ENCODE data around the gene TH. TPM values are rescaled to one million over a fixed set of nuclear protein-coding genes. Genes with fewer than 3 reads are reported as not detected.

The TH gene
- total and polyA plus RNA-seq, 2 experiments from 2014 or later: 0.34 TPM; not detected in 1

DNA sequence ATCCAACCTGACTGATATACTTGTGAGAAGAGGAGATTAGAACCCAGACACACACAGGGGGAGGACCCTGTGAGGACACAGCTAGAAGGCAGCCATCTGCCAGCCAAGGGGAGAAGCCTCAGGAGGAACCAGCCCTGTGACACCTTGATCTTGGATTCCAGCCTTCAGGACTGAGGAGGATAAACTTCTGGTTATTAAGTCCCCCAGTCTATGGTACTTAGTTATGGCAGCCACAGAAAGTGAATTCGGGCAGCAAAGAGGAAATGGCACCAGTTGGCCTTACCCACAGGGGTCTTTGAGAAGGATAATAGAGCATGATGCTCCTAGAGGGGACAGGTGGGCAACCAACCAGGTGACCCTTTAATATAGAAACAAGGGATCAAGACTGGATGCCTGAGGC is 49.4 kb upstream of the TH start:
- Mint-ChIP-seq H3K9me3 (peaks cover 6% of the 10 kb centered on the region; the same call in 2 of the 3 replicates), H3K27ac (no peak overlapping the region), H3K36me3 (ENCODE audit: low read depth) (no peaks in the 10 kb centered on the region), H3K27me3 (ENCODE audit: insufficient read depth, low read depth, poor library complexity) (peaks cover 12% of the 10 kb centered on the region), H3K4me3 (no peak overlapping the region), H3K4me1 (peaks cover 29% of the 10 kb centered on the region)
- no peaks in the 10 kb centered on the region for H3F3A ChIP-seq (replicated peaks; ENCODE audit: low read depth)
- no peaks in the 10 kb centered on the region for H4K20me1 ChIP-seq (replicated peaks; ENCODE audit: insufficient read depth)
- H3K36me3 ChIP-seq (ENCODE audit: insufficient read depth): no peaks in the 10 kb centered on the region
- TF ChIP-seq, protein P1, sequence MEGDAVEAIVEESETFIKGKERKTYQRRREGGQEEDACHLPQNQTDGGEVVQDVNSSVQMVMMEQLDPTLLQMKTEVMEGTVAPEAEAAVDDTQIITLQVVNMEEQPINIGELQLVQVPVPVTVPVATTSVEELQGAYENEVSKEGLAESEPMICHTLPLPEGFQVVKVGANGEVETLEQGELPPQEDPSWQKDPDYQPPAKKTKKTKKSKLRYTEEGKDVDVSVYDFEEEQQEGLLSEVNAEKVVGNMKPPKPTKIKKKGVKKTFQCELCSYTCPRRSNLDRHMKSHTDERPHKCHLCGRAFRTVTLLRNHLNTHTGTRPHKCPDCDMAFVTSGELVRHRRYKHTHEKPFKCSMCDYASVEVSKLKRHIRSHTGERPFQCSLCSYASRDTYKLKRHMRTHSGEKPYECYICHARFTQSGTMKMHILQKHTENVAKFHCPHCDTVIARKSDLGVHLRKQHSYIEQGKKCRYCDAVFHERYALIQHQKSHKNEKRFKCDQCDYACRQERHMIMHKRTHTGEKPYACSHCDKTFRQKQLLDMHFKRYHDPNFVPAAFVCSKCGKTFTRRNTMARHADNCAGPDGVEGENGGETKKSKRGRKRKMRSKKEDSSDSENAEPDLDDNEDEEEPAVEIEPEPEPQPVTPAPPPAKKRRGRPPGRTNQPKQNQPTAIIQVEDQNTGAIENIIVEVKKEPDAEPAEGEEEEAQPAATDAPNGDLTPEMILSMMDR (conservative IDR thresholded peaks at IDR 0.05; ENCODE audit: low read depth in 2 of 2): no peak
- TF ChIP-seq EZH2 (IDR thresholded peaks at IDR 0.05; ENCODE audit: low read depth, unreplicated experiment) (no peak), CREB1 (CRISPR knock-in tag; IDR thresholded peaks at IDR 0.05; ENCODE audit: low read depth) (no peak), POLR2AphosphoS5 (IDR thresholded peaks at IDR 0.05; ENCODE audit: low read depth) (no peak), JUNB (IDR thresholded peaks at IDR 0.05; ENCODE audit: unreplicated experiment) (no peak), ZNF331 (CRISPR knock-in tag; IDR thresholded peaks at IDR 0.05; ENCODE audit: low read depth) (no peak), EZH2phosphoT487 (IDR thresholded peaks at IDR 0.05; ENCODE audit: unreplicated experiment) (no peak), ZNF114 (CRISPR knock-in tag; IDR thresholded peaks at IDR 0.05) (no peak), STAT1 (IDR thresholded peaks at IDR 0.05; ENCODE audit: unreplicated experiment) (no peak), NANOG (IDR thresholded peaks at IDR 0.05; ENCODE audit: borderline replicate concordance) (no peak)
- TF ChIP-seq, protein P2, sequence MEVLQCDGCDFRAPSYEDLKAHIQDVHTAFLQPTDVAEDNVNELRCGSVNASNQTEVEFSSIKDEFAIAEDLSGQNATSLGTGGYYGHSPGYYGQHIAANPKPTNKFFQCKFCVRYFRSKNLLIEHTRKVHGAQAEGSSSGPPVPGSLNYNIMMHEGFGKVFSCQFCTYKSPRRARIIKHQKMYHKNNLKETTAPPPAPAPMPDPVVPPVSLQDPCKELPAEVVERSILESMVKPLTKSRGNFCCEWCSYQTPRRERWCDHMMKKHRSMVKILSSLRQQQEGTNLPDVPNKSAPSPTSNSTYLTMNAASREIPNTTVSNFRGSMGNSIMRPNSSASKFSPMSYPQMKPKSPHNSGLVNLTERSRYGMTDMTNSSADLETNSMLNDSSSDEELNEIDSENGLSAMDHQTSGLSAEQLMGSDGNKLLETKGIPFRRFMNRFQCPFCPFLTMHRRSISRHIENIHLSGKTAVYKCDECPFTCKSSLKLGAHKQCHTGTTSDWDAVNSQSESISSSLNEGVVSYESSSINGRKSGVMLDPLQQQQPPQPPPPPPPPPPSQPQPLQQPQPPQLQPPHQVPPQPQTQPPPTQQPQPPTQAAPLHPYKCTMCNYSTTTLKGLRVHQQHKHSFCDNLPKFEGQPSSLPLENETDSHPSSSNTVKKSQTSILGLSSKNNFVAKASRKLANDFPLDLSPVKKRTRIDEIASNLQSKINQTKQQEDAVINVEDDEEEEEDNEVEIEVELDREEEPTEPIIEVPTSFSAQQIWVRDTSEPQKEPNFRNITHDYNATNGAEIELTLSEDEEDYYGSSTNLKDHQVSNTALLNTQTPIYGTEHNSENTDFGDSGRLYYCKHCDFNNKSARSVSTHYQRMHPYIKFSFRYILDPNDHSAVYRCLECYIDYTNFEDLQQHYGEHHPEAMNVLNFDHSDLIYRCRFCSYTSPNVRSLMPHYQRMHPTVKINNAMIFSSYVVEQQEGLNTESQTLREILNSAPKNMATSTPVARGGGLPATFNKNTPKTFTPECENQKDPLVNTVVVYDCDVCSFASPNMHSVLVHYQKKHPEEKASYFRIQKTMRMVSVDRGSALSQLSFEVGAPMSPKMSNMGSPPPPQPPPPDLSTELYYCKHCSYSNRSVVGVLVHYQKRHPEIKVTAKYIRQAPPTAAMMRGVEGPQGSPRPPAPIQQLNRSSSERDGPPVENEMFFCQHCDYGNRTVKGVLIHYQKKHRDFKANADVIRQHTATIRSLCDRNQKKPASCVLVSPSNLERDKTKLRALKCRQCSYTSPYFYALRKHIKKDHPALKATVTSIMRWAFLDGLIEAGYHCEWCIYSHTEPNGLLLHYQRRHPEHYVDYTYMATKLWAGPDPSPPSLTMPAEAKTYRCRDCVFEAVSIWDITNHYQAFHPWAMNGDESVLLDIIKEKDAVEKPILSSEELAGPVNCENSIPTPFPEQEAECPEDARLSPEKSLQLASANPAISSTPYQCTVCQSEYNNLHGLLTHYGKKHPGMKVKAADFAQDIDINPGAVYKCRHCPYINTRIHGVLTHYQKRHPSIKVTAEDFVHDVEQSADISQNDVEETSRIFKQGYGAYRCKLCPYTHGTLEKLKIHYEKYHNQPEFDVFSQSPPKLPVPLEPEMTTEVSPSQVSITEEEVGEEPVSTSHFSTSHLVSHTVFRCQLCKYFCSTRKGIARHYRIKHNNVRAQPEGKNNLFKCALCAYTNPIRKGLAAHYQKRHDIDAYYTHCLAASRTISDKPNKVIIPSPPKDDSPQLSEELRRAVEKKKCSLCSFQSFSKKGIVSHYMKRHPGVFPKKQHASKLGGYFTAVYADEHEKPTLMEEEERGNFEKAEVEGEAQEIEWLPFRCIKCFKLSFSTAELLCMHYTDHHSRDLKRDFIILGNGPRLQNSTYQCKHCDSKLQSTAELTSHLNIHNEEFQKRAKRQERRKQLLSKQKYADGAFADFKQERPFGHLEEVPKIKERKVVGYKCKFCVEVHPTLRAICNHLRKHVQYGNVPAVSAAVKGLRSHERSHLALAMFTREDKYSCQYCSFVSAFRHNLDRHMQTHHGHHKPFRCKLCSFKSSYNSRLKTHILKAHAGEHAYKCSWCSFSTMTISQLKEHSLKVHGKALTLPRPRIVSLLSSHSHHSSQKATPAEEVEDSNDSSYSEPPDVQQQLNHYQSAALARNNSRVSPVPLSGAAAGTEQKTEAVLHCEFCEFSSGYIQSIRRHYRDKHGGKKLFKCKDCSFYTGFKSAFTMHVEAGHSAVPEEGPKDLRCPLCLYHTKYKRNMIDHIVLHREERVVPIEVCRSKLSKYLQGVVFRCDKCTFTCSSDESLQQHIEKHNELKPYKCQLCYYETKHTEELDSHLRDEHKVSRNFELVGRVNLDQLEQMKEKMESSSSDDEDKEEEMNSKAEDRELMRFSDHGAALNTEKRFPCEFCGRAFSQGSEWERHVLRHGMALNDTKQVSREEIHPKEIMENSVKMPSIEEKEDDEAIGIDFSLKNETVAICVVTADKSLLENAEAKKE (CRISPR knock-in tag; IDR thresholded peaks at IDR 0.05): no peak
- TF ChIP-seq, protein P3, sequence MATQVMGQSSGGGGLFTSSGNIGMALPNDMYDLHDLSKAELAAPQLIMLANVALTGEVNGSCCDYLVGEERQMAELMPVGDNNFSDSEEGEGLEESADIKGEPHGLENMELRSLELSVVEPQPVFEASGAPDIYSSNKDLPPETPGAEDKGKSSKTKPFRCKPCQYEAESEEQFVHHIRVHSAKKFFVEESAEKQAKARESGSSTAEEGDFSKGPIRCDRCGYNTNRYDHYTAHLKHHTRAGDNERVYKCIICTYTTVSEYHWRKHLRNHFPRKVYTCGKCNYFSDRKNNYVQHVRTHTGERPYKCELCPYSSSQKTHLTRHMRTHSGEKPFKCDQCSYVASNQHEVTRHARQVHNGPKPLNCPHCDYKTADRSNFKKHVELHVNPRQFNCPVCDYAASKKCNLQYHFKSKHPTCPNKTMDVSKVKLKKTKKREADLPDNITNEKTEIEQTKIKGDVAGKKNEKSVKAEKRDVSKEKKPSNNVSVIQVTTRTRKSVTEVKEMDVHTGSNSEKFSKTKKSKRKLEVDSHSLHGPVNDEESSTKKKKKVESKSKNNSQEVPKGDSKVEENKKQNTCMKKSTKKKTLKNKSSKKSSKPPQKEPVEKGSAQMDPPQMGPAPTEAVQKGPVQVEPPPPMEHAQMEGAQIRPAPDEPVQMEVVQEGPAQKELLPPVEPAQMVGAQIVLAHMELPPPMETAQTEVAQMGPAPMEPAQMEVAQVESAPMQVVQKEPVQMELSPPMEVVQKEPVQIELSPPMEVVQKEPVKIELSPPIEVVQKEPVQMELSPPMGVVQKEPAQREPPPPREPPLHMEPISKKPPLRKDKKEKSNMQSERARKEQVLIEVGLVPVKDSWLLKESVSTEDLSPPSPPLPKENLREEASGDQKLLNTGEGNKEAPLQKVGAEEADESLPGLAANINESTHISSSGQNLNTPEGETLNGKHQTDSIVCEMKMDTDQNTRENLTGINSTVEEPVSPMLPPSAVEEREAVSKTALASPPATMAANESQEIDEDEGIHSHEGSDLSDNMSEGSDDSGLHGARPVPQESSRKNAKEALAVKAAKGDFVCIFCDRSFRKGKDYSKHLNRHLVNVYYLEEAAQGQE (IDR thresholded peaks at IDR 0.05; ENCODE audit: unreplicated experiment): no peak
- TF ChIP-seq, protein P4, sequence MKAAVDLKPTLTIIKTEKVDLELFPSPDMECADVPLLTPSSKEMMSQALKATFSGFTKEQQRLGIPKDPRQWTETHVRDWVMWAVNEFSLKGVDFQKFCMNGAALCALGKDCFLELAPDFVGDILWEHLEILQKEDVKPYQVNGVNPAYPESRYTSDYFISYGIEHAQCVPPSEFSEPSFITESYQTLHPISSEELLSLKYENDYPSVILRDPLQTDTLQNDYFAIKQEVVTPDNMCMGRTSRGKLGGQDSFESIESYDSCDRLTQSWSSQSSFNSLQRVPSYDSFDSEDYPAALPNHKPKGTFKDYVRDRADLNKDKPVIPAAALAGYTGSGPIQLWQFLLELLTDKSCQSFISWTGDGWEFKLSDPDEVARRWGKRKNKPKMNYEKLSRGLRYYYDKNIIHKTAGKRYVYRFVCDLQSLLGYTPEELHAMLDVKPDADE (IDR thresholded peaks at IDR 0.05): no peak
- H3K9me2 ChIP-seq (ENCODE audit: insufficient read depth): 0 out of 2 replicates have a peak, but pooled peaks cover 9% of the 10 kb centered on the region
- no peak overlapping the region for H3K4me3 ChIP-seq
- H3K27ac ChIP-seq (ENCODE audit: low read depth): no peak overlapping the region
- H3K4me2 ChIP-seq: no peak overlapping the region
- H2AFZ ChIP-seq: no peak overlapping the region
- H3K79me2 ChIP-seq (replicated peaks; ENCODE audit: insufficient read depth): no peaks in the 10 kb centered on the region
- peaks cover 13% of the 10 kb centered on the region for H3K4me1 ChIP-seq (ENCODE audit: insufficient read depth)
- H3K27me3 ChIP-seq (ENCODE audit: insufficient read depth): 0 out of 2 replicates have a peak, but pooled peaks cover 8% of the 10 kb centered on the region
- ATAC-seq: no peak
- DNase-seq (ENCODE audit: low spot score): no peak

Measured in GM23338 (cell line).